Measurements from ENCODE around the gene WFDC2.

WFDC2 gene, protein sequence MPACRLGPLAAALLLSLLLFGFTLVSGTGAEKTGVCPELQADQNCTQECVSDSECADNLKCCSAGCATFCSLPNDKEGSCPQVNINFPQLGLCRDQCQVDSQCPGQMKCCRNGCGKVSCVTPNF

DNA sequence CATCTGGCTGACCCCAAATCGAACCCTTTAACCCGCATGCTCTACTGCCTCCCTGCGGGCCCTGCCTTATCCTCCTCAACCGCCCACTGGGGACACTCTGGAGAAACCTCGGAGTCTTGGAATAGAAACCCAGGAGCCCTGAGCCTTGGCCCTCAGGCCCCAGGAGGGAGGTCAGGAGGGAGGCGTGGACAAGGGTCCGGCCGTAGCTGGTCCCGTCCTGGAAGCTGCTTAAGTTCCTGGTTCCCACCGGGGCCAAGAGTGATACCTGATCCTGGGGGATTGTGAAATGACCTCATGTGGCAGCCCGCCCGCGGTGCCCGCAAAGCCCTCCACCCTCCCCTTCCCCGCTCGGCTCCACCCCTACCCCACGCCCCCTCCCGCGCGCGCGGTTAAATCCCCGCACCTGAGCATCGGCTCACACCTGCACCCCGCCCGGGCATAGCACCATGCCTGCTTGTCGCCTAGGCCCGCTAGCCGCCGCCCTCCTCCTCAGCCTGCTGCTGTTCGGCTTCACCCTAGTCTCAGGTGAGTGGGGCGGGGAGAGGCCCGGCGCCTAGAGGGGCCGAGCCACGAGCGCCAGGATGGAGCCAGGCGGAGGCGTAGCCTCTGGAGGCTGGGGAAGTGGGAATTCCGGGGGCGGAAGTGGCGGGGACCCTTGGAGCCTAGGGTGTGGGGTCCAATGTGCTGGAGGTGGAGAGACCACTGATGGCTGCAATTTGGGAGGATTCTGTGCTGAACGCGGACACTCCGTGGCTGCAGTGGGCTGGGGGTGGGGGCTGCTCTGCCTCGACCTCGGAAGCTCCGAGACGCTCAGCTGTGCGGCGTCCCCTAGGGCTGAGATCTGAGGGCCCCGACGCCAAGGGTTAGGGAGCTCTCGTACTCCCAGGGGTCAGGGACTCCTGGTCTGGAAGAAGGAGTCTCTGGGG is at the start of gene WFDC2:
TSS of gene WFDC2 (plus strand) at position 418 of the 926 bp plus-strand sequence. CDS start at position 447, 29 bp downstream.
- no peaks in the 10 kb centered on the region for H3K36me3 ChIP-seq
- peak within 1 kb of the TSS; percentile 58 to 76 (median 62) for H3K4me3 ChIP-seq
- peak within 1 kb of the TSS; percentile 38 to 78 (median 72) for H3K9ac ChIP-seq
- peaks cover 14 to 29% (median 21%) of the 10 kb centered on the region in 10 experiments for H3K4me1 ChIP-seq
- H3K9me3 ChIP-seq (replicated peaks in 1 of 11) = no peaks in the 10 kb centered on the region
- peak within 1 kb of the TSS; percentile 10 to 76 (median 52); a peak in 21 of 22 replicates for H3K27ac ChIP-seq
- H3K4me2 ChIP-seq = peak within 1 kb of the TSS; percentile 93 to 100 (median 96)
- TF ChIP-seq Cebpa-rat (IDR thresholded peaks at IDR 0.05) = no peak
- peaks cover 18 to 34% (median 29%) of the 10 kb centered on the region in 11 experiments for H3K27me3 ChIP-seq
- H4K20me1 ChIP-seq = no peaks in the 10 kb centered on the region

DNA sequence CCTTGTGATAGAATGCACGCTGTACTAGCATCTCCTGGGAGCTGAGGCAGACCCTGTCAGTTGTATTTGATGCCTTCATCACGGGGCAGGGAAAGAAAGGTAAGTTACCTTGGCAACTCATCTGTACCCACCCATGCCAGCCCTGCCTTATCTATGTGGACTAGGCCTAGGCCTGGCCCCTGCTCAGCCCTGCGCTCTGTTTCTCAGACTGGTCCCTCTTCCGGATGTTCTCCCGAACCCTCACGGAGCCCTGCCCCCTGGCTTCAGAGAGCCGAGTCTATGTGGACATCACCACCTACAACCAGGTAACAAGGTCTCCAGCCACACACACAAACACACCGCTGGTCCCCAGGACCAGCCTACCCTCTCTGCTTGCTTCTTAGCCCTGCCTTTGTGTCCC is 49.4 kb upstream of the WFDC2 start:
- H3K4me2 ChIP-seq = no peak overlapping the region
- peaks cover 0 to 44% (median 25%) of the 10 kb centered on the region in 11 experiments; a peak in 12 of 22 replicates for H4K20me1 ChIP-seq
- peaks cover 65 to 79% (median 73%) of the 10 kb centered on the region in 11 experiments for H3K36me3 ChIP-seq
- no peak overlapping the region for H3K4me3 ChIP-seq
- H3K9me3 ChIP-seq (replicated peaks in 1 of 11) = no peaks in the 10 kb centered on the region
- H3K27me3 ChIP-seq = no peaks in the 10 kb centered on the region
- TF ChIP-seq Cebpa-rat (IDR thresholded peaks at IDR 0.05) = no peak
- H3K27ac ChIP-seq = no peak overlapping the region
- H3K4me1 ChIP-seq = peaks cover 14 to 24% (median 22%) of the 10 kb centered on the region in 10 experiments
- no peak overlapping the region for H3K9ac ChIP-seq

DNA sequence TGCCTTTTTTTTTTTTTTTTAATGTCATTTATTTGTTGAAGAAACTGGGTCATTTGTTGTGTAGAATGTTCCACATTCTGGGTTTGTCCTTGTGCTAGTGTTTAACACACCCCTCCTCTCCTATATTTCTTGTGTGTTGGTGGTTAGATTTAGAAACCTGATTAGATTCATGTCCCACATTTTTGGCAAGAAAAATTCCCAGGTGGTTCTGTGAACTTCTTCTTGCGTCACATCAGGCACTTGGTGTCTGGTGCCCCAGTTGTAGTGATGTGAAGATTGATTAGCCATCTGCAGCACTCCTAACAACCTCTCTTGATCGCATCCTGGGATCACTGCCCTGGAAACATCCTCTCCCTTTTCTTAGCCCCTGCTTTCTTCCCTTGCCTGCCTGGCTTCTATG is 45.9 kb upstream of the WFDC2 start:
- Histone ChIP-seq H3K9me3 (replicated peaks in 1 of 11) (no peaks in the 10 kb centered on the region), H3K9ac (no peak overlapping the region; a peak in 1 of 22 replicates), H3K27ac (no peak overlapping the region), H3K4me3 (no peak overlapping the region), H3K27me3 (no peaks in the 10 kb centered on the region), H3K4me2 (no peak overlapping the region), H4K20me1 (peaks cover 0 to 44% (median 18%) of the 10 kb centered on the region in 11 experiments; a peak in 12 of 22 replicates), H3K4me1 (no peaks in the 10 kb centered on the region), H3K36me3 (peaks cover 78 to 94% (median 87%) of the 10 kb centered on the region in 11 experiments)
- no peak for TF ChIP-seq Cebpa-rat (IDR thresholded peaks at IDR 0.05)

DNA sequence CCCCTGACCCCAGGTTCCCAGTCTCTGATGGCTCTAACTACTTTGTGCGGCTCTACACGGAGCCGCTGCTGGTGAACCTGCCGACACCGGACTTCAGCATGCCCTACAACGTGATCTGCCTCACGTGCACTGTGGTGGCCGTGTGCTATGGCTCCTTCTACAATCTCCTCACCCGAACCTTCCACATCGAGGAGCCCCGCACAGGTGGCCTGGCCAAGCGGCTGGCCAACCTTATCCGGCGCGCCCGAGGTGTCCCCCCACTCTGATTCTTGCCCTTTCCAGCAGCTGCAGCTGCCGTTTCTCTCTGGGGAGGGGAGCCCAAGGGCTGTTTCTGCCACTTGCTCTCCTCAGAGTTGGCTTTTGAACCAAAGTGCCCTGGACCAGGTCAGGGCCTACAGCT is 44.0 kb upstream of the WFDC2 start:
- Histone ChIP-seq H3K27me3 (no peaks in the 10 kb centered on the region), H3K9me3 (replicated peaks in 1 of 11) (no peaks in the 10 kb centered on the region), H3K27ac (no peak overlapping the region), H3K4me2 (no peak overlapping the region), H3K4me1 (no peaks in the 10 kb centered on the region), H3K4me3 (no peak overlapping the region), H3K36me3 (peaks cover 61 to 88% (median 70%) of the 10 kb centered on the region in 11 experiments), H4K20me1 (peaks cover 0 to 27% (median 0%) of the 10 kb centered on the region in 11 experiments; a peak in 6 of 22 replicates), H3K9ac (no peak overlapping the region)
- no peak for TF ChIP-seq Cebpa-rat (IDR thresholded peaks at IDR 0.05)

DNA sequence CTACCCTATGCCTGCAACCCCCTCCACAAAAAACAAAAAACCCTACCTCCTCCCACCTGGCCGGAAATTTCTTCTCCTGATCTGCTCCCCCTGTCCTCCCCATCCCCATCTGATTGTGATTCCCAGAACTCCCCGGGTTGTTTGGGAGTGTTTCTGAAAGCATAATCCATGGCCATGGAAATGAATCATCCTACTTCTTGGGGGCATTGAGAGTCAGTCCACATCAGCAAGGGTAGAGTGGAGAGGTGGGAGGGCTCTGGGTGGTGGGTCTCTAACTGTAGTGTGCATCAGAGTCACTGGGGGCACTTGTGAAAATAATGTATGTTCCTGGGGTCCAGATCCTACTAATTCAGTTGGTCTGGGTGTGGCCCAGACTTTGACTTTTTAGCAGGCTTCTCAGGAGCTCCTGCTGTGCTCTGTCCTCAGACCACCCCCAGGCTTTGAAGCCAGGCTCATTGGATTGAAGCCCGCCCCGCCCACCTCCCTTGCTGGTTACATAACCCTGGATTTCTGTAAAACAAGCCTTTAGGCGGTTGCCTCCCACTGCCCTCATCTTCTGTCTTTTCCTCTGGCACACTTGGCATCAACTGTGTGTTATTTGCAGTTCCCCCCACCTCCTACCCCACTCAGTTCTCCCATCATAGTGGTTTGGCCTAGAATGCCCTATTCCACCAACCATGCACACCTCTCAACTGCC is 43.1 kb upstream of the WFDC2 start:
- TF ChIP-seq Cebpa-rat (IDR thresholded peaks at IDR 0.05) = no peak

DNA sequence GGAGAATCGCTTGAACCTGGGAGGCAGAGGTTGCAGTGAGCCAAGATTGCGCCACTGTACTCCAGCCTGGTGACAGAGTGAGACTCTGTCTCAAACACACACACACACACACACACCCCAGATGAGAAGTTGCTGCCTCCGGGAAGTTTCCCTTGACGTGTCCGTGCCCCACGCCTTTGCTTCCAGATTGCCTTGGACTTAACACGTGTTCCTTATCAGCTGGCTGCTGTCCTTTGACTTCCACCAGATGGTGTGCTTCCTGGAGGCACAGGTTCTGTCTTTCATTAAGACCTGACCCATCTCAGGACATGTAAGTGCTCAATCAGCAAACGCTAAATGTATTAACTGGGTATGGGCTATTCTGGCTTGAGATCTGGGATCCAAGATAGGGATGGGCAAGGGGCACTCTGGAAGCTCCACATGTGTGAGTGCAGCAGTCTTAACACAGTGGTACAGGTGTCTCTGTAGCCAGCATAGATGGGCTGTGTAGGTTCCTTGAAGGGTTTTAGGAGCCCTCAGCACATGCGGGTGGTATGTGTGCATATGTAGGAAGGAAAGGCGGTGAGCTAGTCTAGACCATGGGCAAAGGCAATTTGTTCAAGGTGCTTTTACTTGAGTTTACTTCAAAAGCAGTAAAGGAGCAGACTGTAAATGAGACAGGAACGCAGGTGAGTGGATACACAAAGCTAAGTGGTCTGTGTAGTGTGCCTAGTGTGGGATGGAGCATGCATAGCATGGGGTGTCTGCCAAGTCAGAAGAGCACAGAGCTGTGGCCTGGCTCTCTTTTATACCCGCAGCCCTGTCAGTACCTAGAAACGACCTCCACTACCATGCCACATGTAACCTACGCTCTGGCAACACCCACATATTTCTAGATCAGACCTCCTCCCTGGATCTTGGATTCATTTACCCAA is 42.1 kb upstream of the WFDC2 start:
- peaks cover 41 to 69% (median 51%) of the 10 kb centered on the region in 11 experiments for H3K36me3 ChIP-seq
- no peak for TF ChIP-seq Cebpa-rat (IDR thresholded peaks at IDR 0.05)
- H3K9me3 ChIP-seq (replicated peaks in 1 of 11) = no peaks in the 10 kb centered on the region
- H3K27me3 ChIP-seq = no peaks in the 10 kb centered on the region
- no peak overlapping the region for H3K4me2 ChIP-seq
- H3K4me1 ChIP-seq = peaks cover 7 to 15% (median 13%) of the 10 kb centered on the region in 10 experiments
- no peak overlapping the region for H3K27ac ChIP-seq
- peaks cover 0 to 21% (median 0%) of the 10 kb centered on the region in 11 experiments; a peak in 5 of 22 replicates for H4K20me1 ChIP-seq
- no peak overlapping the region for H3K4me3 ChIP-seq
- no peak overlapping the region for H3K9ac ChIP-seq

More for the DNA sequence above, 43.1 kb upstream of the WFDC2 start:
- H3K9me3 ChIP-seq (replicated peaks in 1 of 11) = no peaks in the 10 kb centered on the region
- H3K27me3 ChIP-seq = no peaks in the 10 kb centered on the region
- no peak overlapping the region for H3K4me2 ChIP-seq
- no peak overlapping the region for H3K4me3 ChIP-seq
- peaks cover 52 to 79% (median 61%) of the 10 kb centered on the region in 11 experiments for H3K36me3 ChIP-seq
- H3K27ac ChIP-seq = no peak overlapping the region
- peaks cover 0 to 5% (median 2%) of the 10 kb centered on the region in 10 experiments; a peak in 17 of 20 replicates for H3K4me1 ChIP-seq
- H4K20me1 ChIP-seq = peaks cover 0 to 21% (median 0%) of the 10 kb centered on the region in 11 experiments; a peak in 6 of 22 replicates
- no peak overlapping the region for H3K9ac ChIP-seq

DNA sequence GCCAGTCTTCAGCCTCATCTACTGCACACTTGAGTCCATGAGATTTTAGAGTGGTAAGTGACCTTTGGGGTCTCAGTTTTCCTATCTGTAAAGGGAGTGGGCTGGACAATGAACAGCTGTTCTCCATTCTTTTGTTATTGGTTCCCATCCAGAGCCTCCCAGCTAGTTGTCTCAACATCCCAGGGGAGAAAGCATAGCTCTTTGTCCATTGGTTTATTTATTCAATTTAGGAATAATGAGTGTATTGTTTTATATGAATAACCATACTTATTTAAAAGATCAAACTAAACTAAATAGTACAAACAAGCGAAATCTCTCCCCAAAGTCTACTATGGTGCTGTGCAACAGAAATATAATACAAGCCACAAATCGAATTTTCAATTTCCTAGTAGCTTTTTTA is 39.9 kb upstream of the WFDC2 start:
- H3K27ac ChIP-seq = no peak overlapping the region
- no peak overlapping the region for H3K9ac ChIP-seq
- no peak overlapping the region for H3K4me2 ChIP-seq
- TF ChIP-seq Cebpa-rat (IDR thresholded peaks at IDR 0.05) = no peak
- H3K27me3 ChIP-seq = no peaks in the 10 kb centered on the region
- H4K20me1 ChIP-seq = peaks cover 0 to 13% (median 0%) of the 10 kb centered on the region in 11 experiments; a peak in 3 of 22 replicates
- H3K9me3 ChIP-seq (replicated peaks in 1 of 11) = no peaks in the 10 kb centered on the region
- H3K4me1 ChIP-seq = peaks cover 7 to 29% (median 24%) of the 10 kb centered on the region in 10 experiments
- peaks cover 20 to 51% (median 30%) of the 10 kb centered on the region in 11 experiments for H3K36me3 ChIP-seq
- H3K4me3 ChIP-seq = no peak overlapping the region

DNA sequence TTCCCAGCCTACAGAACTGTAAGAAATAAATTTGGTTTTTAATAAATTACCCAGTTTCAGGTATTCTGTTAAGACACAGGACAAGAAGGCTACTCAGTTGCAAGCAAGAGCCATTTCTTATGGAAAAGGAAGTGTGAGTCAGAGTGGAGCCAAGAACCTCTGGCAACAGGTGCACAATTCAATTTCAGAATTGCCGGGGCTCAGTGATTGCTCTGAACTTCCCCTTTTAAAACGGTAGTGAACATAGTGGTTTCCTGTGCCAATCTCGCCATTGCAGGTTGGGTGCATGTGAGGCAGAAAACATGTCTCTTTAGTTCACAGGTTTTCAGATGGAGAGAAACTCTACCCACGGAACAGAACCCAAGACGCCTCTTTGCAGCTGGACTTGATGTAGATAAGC is 37.3 kb upstream of the WFDC2 start:
- peaks cover 0 to 29% (median 9%) of the 10 kb centered on the region in 11 experiments; a peak in 11 of 22 replicates for H3K36me3 ChIP-seq
- 0 out of 22 replicates have a peak, but pooled peaks of 3 of the 11 experiments have one; percentile 11 to 33 (median 20) for TF ChIP-seq Cebpa-rat (IDR thresholded peaks at IDR 0.05)
- peaks cover 12 to 42% (median 30%) of the 10 kb centered on the region in 10 experiments for H3K4me1 ChIP-seq
- no peaks in the 10 kb centered on the region for H4K20me1 ChIP-seq
- peak overlapping the region in 1 of 10 experiments; percentile 22; a peak in 1 of 20 replicates for H3K4me3 ChIP-seq
- peak overlapping the region in 1 of 11 experiments; percentile 56; a peak in 1 of 22 replicates for H3K9ac ChIP-seq
- H3K27me3 ChIP-seq = no peaks in the 10 kb centered on the region
- peak overlapping the region; percentile 52 to 81 (median 67); a peak in 21 of 22 replicates for H3K4me2 ChIP-seq
- no peaks in the 10 kb centered on the region for H3K9me3 ChIP-seq (replicated peaks in 1 of 11)
- H3K27ac ChIP-seq = peak overlapping the region in 7 of 11 experiments; percentile 30 to 74 (median 56); a peak in 12 of 22 replicates

Data from BLaER1 treated with 17β-estradiol and CSF1 and Interleukin-3, amounts not matched to agents 10 nM and 100 nM (cell line).